HG03558 (cell line): ENCODE data around the gene GRIP1.

Experiments used
- ATAC-seq: cut with Tn5 transposase; IDR thresholded peaks from one replicate; pipeline ENCODE4 v1.9.1; 2021; ENCODE audit warnings: moderate number of reproducible peaks; ENCODE audit not compliant: unreplicated experiment; ENCODE audit errors: extremely low read depth

Gene GRIP1

GRCh38 chr12:66693901-66694513, 15.1 kb upstream of the GRIP1 start:
- ATAC-seq = peak; percentile 79

DNA sequence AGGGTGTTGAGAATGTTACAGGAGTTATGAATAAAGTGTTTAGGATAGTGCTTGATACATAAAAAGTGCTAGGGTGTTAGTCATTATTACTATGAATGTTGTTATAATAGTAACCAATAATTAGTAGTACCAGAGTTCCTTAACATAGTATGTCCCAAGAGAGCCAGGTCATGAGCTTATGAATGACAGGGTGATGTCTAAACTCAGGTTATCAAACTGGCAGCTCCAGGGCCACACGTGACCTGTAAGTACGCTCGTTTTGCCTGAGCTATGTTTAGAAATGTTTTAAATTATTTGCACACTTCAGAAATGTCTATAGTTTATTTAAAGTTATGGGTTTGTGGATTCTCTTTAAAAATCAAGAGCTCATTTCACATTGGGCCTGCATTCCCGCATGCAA, 14.1 kb upstream of the GRIP1 start:
- ATAC-seq = no peak

DNA sequence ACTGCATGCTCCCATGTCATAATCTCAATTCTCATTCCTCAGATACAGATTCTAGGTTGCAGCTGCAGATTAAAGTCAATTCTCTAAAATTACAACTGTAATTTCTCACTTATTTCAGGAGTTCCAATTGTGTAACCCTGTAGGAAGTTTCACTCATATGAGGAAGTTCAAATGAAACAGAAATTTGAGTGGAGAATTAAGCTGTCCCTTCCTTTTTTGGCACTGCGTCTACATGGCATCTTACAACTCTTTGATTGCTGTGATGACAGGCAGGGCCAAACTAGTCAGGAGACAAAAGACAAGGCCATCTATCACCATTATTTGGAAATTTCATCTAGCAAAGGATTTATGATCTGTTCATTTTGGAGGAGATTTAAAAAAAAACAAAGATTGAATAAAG, 13.3 kb upstream of the GRIP1 start:
- no peak for ATAC-seq

GRCh38 chr12:66688846-66689439, 10.1 kb upstream of the GRIP1 start:
- no peak for ATAC-seq

DNA sequence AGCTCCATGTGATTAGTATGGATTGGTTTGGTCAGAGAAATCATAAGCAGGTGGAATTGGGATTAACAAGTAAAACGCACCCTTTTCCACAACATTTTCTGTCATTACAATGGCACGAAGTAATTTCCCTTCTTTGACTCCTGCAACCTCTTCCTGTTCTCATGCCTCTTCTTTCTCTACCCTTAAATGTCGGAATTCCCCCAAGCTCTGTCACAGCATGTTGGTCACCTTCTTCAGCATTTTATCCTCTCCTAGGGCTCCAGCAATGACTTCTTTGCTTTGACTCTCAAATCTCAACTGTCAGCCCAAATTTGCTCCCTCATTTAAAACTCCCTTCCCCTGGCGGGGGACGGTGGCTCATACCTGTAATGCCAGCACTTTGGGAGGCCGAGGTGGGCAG, 5.3 kb upstream of the GRIP1 start:
- no peak for ATAC-seq

DNA sequence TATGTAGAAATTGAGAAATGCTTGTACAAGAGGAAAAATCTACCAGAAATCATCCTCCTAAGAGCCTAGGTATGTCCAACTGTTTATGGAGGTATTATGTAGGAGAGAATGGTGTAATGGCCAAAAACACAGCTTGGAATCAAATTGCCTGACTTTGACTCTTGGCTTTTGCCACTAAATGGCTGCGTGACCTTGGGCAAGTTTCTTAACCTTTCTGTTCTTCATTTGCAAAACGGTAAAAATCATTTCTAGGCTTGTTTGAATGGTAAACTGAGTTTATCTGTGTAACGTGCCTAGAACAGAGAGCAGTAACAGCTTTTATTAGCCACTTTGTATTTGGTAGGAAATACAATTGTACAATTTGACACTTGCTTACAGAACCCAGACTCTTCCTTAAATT, 4.9 kb upstream of the GRIP1 start:
- ATAC-seq = no peak

GRCh38 chr12:66683073-66683472, 4.2 kb upstream of the GRIP1 start:
- no peak for ATAC-seq

GRCh38 chr12:66679461-66680084, 697 bp upstream of the GRIP1 start:
- no peak for ATAC-seq

- ATAC-seq = no peak
Observed at GRCh38 chr12:66676241-66676640, 2.6 kb downstream of the GRIP1 start.

- ATAC-seq = no peak
Observed at GRCh38 chr12:66674495-66675122, 4.3 kb downstream of the GRIP1 start.

GRCh38 chr12:66669541-66669940, 9.3 kb downstream of the GRIP1 start:
- ATAC-seq = no peak

GRCh38 chr12:66668311-66668710, 10.6 kb downstream of the GRIP1 start:
- ATAC-seq = no peak

DNA sequence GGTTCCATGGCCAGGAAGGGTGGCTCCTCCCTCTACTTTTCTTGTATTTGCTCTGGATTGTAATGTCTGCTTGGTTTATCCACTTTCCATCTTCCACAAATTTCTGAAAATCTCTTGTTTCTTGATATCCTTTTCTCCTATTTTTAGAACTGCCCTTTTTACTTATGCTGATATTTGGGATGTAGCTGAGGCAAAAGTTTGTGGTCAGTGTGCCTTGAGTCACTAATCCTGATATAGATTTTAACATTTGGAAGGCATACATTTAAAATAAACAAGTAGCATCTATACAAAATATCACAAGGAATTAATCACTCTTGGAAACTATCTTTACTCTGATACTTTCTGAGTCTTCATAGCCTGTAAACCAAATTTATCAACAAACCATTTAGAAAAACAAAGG, 11.0 kb downstream of the GRIP1 start:
- ATAC-seq = no peak

- ATAC-seq = no peak
Observed at GRCh38 chr12:66666481-66666880, 12.4 kb downstream of the GRIP1 start.

DNA sequence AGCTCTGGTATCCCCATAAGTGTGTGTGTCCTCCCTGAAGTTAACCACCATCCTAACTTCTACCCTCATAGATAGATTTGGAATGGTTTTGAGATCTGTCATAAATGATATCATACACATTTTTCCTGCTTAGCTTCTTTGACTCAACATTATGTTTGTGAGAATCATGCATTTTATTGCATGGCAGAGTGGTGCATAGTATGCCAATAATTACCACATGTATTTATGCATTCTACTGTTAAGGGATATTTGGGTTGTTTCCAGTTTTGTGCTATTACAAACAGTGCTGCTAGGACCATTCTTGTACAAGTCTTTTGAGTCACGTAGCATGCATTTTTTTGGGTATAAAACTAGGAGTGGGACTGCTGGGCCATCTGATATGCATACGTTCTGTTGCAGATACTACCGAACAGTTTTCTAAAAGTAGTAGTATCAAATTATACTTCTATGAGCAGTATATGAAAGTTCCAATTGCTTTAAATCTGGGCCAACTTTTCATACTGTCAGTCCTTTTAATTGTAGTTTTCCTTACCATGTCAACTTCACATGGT, 13.4 kb downstream of the GRIP1 start:
- ATAC-seq = no peak

GRCh38 chr12:66664076-66664475, 14.8 kb downstream of the GRIP1 start:
- ATAC-seq = no peak

DNA sequence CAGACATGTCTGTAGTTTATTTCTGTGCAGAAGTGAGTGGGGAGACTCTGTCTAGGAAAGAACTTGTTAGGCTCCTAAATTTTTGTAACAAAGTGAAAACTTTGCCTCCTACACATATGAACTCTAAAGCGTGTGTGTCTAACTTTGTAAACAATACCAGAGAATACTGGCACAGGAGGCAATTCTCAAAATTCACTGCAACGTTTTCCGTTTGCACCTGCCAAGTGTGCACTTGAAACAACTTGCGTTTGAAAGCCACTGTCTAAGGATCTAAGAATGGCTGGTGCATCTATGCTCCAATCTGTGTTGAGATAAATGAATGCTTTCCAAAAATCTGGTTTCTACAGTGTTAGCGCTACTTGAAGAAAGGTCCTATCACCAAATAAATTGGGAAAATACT, 15.3 kb downstream of the GRIP1 start:
- ATAC-seq = no peak

DNA sequence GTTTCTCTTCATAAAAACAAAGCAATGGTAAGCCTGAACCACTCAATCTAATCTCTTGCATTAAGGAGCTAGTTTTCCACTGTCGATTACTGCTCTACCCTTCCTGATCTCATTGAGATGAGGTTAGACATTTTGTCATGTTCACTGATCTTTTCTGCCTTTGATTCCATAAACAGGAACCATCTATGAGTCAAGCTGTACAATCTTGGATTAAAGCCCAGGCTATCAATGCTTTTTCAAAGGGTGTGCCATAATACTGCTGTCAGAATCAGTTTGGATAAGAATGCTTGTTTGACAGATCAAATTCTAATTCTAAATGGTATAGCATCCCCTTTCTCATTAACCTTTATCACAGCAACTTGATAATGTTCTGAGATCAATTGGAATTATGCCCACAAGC, 16.1 kb downstream of the GRIP1 start:
- no peak for ATAC-seq

DNA sequence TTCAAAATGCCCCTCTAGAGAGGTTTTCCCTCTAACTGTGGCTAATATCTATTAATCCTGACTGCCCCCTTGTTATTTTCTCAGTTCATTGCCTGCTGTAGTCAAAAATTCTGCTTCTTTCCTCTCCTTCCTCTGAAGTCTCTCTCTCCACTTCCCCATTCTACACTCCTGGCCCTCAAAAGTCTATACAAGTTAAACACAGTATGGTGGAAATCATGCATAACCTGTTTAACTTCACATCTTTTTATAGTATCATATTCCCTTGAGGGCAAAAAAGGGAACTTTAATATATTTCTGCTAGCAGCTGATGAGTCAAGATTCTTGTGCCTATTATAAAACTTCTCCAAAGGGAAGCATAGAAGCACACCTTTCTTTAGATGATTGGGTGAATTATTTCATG, 16.7 kb downstream of the GRIP1 start:
- no peak for ATAC-seq

DNA sequence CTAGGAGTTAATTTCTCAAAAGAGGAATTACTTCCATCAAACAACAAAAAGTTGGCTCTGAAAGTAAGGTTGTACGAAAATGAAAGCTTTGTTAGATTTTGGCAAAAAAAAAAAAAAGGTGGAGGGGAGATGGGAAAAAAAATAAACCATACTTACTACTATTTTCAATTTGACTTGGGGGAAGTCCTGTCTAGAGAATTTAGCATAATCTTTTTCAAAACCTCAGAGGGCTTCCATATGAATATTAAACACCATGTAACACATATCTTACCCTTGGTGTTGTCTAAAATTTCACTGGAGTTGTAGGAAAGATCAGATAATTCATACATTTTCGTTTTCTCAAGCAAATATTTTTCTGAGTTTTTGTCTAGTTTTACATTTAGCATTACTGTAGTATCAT, 17.5 kb downstream of the GRIP1 start:
- no peak for ATAC-seq

DNA sequence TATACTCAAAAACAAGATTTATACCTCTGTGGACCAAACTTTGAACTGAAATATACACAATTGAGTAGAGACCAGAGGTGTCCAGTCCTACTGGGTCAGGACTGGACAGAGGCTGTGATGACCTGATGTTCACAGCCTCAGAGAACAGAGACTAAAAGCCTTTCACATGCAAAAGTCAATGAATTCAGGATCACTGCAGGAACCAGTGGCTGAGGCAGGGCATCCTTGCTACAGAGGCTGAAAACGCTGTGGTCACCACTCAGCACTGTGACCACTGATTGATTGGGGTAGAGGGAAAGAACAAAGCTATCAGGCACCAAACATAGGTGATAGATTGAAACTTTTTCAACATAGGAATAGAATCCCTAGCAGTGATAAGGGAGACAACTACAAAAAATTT, 25.1 kb downstream of the GRIP1 start:
- no peak for ATAC-seq
